ENCODE results near the gene SOX18. TPM values are rescaled to one million over a fixed set of nuclear protein-coding genes. Genes with fewer than 3 reads are reported as not detected.
A peak's percentile ranks its signal among the peaks of the same experiment; 100 is the strongest.

SOX18 gene
- total RNA-seq, 1 experiment from 2014 or later, result 0.12 TPM

- no peak for DNase-seq (ENCODE audit: low read depth)
Measured at GRCh38 chr20:64080813-64081623, 31.6 kb upstream of the SOX18 start.

- no peak for DNase-seq (ENCODE audit: low read depth)
Measured at GRCh38 chr20:64080013-64080812, 30.8 kb upstream of the SOX18 start, which contains the start of gene OPRL1. Gene OPRL1 (plus strand): TSS chr20:64080082. CDS start chr20:64092721, 12,639 bp downstream.

GRCh38 chr20:64079273-64080012, 30.0 kb upstream of the SOX18 start, which contains the start of gene RGS19:
Gene RGS19 (minus strand): TSS chr20:64079518. CDS start chr20:64076886, 2,632 bp downstream.
- DNase-seq (ENCODE audit: low read depth), result peak; percentile 74

GRCh38 chr20:64078934-64079272, 29.5 kb upstream of the SOX18 start:
- DNase-seq (ENCODE audit: low read depth), result no peak

GRCh38 chr20:64077876-64078551, 28.6 kb upstream of the SOX18 start:
- DNase-seq (ENCODE audit: low read depth), result no peak

- DNase-seq (ENCODE audit: low read depth), result no peak
Measured at GRCh38 chr20:64077541-64077875, 28.1 kb upstream of the SOX18 start.

GRCh38 chr20:64077094-64077493, 27.7 kb upstream of the SOX18 start:
- no peak for DNase-seq (ENCODE audit: low read depth)

GRCh38 chr20:64076061-64076997, 26.9 kb upstream of the SOX18 start:
- DNase-seq (ENCODE audit: low read depth), result no peak

GRCh38 chr20:64075556-64075955, 26.1 kb upstream of the SOX18 start:
- DNase-seq (ENCODE audit: low read depth), result no peak

GRCh38 chr20:64074963-64075362, 25.5 kb upstream of the SOX18 start:
- no peak for DNase-seq (ENCODE audit: low read depth)

GRCh38 chr20:64074184-64074789, 24.8 kb upstream of the SOX18 start:
- no peak for DNase-seq (ENCODE audit: low read depth)

- no peak for DNase-seq (ENCODE audit: low read depth)
Measured at GRCh38 chr20:64073476-64074183, 24.2 kb upstream of the SOX18 start.

- no peak for DNase-seq (ENCODE audit: low read depth)
Measured at GRCh38 chr20:64072498-64073063, 23.1 kb upstream of the SOX18 start.

GRCh38 chr20:64071341-64072332, 22.2 kb upstream of the SOX18 start:
- DNase-seq (ENCODE audit: low read depth), result no peak

- no peak for DNase-seq (ENCODE audit: low read depth)
Measured at GRCh38 chr20:64070244-64070993, 21.0 kb upstream of the SOX18 start.

- peak; percentile 29 for DNase-seq (ENCODE audit: low read depth)
Measured at GRCh38 chr20:64069614-64070243, 20.3 kb upstream of the SOX18 start.

- no peak for DNase-seq (ENCODE audit: low read depth)
Measured at GRCh38 chr20:64069209-64069613, 19.8 kb upstream of the SOX18 start.
